ENCODE measurements around the gene LRRC59. TPM values are rescaled to one million over a fixed set of nuclear protein-coding genes. Genes with fewer than 3 reads are reported as not detected.

Gene LRRC59
- total and polyA plus RNA-seq, 2 of the 8 experiments (the other 6 are each of a cell fraction or from before 2014, with no cell fraction given) = 48.3 to 117 TPM

DNA sequence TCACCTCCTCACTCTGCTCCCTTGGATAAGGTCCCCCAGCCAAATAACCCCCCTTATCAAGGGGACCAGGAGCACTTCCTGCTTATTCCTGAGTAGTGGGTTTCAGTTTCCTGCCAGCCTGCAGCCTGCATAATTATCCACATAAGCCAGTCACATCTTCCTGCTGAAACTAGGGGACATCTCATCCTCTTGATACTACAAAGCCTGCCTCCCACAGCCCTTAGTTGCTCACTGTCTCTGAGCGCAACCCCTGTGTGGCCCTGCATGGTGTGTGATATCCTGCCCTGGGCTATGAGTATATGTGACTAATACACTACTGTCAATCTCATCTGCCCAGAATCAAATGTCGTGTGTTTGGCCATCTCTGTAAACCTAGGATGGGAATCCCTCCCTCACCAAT lies 59.4 kb downstream of the LRRC59 start (continued):
- TF ChIP-seq CTCF (IDR thresholded peaks at IDR 0.05; ENCODE audit: control extremely low read depth in 1 of 3, insufficient read depth in 1 of 3, low read depth in 1 of 3, low read length in 3 of 3) (no peak), CEBPB (IDR thresholded peaks at IDR 0.05; ENCODE audit: low read depth, low read length) (no peak)
- TF ChIP-seq, protein P1, sequence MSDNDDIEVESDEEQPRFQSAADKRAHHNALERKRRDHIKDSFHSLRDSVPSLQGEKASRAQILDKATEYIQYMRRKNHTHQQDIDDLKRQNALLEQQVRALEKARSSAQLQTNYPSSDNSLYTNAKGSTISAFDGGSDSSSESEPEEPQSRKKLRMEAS (IDR thresholded peaks at IDR 0.05) = no peak
